ENCODE results near the gene RABEP1.

Gene RABEP1

DNA sequence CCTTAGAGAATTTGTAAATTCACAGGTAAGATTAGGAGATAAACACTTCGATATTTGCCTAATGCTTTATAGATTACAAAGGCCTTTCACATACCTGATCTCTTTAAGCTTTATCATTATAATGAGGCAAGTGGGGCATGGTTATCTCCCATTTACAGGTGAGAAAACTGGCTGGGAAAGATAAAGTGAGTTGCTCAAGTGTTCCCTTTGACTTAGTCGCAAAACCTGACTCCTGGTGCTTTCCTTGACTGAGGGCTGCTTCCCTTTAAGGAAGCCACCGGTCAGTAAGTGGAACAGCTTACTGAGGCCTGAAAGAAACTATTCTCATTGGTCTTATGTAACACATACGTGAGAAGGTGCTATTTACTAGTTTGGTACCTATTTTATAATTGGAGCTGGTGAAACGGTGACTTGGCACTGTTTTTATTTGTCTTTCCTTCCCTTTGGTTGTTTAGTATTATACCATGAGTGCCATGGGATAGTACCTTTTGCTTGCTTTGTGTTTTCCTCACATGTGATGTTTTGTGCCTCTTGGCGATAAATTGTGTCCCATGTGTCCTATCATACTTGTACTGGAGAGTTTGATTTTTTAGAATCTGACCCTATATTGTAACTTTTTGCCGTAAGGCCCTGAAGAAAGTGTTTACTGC lies 80.2 kb downstream of the RABEP1 start:
- no peak for DNase-seq (ENCODE audit: low read depth)
- TF ChIP-seq CTCF (conservative IDR thresholded peaks at IDR 0.05; ENCODE audit: low read depth, low read length), result no peak
- H3K4me3 ChIP-seq (ENCODE audit: low read length), result no peak overlapping the region

DNA sequence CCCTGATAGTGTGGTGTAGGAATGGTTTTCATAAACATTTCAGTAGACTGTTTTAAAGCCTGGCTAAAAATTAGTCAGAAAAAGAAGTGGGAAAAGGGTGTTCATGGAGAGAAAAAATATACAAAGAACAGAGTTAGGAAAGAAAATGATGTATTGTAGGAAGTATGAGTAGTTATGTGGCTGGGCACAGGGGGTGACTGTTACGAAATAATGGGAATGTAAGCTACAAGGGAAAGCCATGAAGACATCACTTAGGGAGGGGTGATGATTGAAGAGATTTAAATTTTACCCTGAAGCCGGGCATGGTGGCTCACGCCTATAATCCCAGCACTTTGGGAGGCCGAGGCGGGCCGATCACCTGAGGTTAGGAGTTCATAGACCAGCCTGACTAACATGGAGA lies 82.1 kb downstream of the RABEP1 start:
- no peak for TF ChIP-seq CTCF (conservative IDR thresholded peaks at IDR 0.05; ENCODE audit: low read depth, low read length)
- DNase-seq (ENCODE audit: low read depth), result no peak
- H3K4me3 ChIP-seq (ENCODE audit: low read length), result no peak overlapping the region

- DNase-seq (ENCODE audit: low read depth), result no peak
- TF ChIP-seq CTCF (conservative IDR thresholded peaks at IDR 0.05; ENCODE audit: low read depth, low read length), result no peak
Observed at GRCh38 chr17:5364696-5365095, 82.6 kb downstream of the RABEP1 start.

GRCh38 chr17:5365831-5366230 lies 83.7 kb downstream of the RABEP1 start:
- H3K4me3 ChIP-seq (ENCODE audit: low read length), result no peak overlapping the region
- DNase-seq (ENCODE audit: low read depth), result no peak
- no peak for TF ChIP-seq CTCF (conservative IDR thresholded peaks at IDR 0.05; ENCODE audit: low read depth, low read length)

More at GRCh38 chr17:5364696-5365095, 82.6 kb downstream of the RABEP1 start:
- H3K4me3 ChIP-seq (ENCODE audit: low read length), result no peak overlapping the region

DNA sequence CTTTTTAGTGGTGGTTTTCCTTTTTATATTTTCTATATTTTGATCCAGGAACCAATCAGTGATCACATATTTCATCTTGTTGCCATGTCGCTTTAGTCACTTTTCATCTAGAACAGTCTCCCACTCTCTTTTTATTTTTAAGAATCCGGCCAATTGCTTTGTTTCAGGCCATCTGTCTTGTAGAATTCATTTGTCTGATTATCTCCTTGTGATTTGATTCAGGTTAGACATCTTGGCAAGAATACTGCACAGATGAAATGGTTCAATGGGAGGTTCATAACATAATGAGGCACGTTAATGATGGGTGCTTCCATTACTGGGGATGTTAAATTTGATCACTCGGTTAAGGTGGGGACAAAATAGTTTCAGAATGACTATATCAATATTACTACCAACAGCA lies 88.3 kb downstream of the RABEP1 start:
- TF ChIP-seq CTCF (conservative IDR thresholded peaks at IDR 0.05; ENCODE audit: low read depth, low read length), result no peak
- DNase-seq (ENCODE audit: low read depth), result no peak

DNA sequence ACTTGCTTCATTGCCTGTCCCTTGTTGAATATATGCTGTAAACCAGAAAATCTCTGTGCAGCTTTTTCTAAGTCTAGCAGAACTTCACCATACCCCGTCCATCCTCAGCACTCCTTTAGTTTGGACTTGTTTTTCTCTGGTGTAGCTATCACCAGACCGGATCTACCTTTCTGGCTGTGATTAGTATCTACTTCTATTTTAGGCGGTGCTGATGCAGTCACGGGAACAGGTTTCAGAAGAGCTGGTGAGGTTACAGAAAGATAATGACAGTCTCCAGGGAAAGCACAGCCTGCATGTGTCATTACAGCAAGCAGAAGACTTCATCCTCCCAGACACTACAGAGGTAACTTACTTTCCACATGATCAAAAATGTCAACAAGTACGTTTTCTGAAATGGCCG lies 91.0 kb downstream of the RABEP1 start:
- no peak overlapping the region for H3K4me3 ChIP-seq (ENCODE audit: low read length)
- no peak for TF ChIP-seq CTCF (conservative IDR thresholded peaks at IDR 0.05; ENCODE audit: low read depth, low read length)
- DNase-seq (ENCODE audit: low read depth), result no peak

More for the DNA sequence above, 88.3 kb downstream of the RABEP1 start:
- no peak overlapping the region for H3K4me3 ChIP-seq (ENCODE audit: low read length)

- TF ChIP-seq CTCF (conservative IDR thresholded peaks at IDR 0.05; ENCODE audit: low read depth, low read length), result no peak
- DNase-seq (ENCODE audit: low read depth), result no peak
- H3K4me3 ChIP-seq (ENCODE audit: low read length), result no peak overlapping the region
Observed at GRCh38 chr17:5378566-5379207, 96.6 kb downstream of the RABEP1 start.

Measured in retinal pigment epithelial cell (primary cell).